ENCODE results near the gene SRPRA. TPM values are rescaled to one million over a fixed set of nuclear protein-coding genes. Genes with fewer than 3 reads are reported as not detected.

Gene SRPRA
- total RNA-seq, 1 experiment from 2014 or later = 64.3 TPM

DNA sequence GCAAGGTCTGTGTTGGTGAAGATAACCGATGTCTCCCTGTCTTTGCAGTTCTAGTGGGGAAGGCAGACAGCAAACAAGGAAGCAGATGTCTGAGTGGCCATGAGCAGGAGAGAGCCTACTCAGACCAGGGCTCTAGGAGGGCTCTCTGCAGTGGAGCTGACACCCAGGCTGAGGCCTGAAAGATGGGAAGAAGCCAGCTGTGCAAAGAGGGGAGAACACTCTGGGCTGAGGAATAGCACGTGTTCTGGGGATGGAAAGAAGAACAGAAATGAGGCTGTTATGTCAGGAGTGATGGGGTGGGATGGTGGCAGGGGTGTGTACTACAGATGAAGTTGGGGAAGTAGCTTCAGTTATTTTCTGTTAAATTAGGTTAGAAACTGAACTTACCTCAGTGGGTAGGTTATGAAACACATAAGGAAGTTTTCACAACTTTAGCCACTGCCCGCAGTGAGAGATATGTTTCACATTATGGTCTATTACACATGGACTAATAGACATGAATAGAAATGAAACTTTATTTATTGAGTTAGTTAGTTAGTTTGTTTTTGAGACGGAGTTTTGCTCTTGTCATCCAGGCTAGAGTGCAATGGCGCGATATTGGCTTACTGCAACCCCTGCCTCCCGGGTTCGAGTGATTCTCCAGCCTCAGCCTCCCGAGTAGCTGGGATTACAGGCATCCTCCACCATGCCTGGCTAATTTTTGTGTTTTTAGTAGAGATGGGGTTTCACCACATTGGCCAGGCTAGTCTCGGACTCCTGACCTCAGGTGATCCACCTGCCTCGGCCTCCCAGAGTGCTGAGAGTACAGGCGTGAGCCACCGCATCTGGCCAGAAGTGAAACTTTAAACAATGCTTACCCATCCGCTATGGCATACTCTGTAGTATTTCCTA is 43.0 kb upstream of the SRPRA start:
- Histone ChIP-seq H2BK12ac (ENCODE audit: insufficient read length, low read depth, low read length) (no peak overlapping the region), H2BK15ac (ENCODE audit: low read depth, low read length) (no peak overlapping the region), H4K91ac (ENCODE audit: insufficient read length, low read depth, low read length) (no peak overlapping the region), H3K23ac (ENCODE audit: insufficient read length, low read depth, low read length) (no peak overlapping the region), H3K27ac (ENCODE audit: insufficient read length, low read depth, low read length) (no peak overlapping the region), H3K23me2 (ENCODE audit: insufficient read length, low read depth, low read length, poor library complexity, severe bottlenecking) (no peaks in the 10 kb centered on the region), H3K14ac (ENCODE audit: insufficient read depth, low read length) (no peak overlapping the region), H3K4me2 (ENCODE audit: insufficient read depth, insufficient read length, low read length) (no peak overlapping the region), H2BK20ac (ENCODE audit: low read depth, low read length, poor library complexity, severe bottlenecking) (no peak overlapping the region), H3K4me1 (ENCODE audit: insufficient read depth, low read length) (no peaks in the 10 kb centered on the region), H3K56ac (ENCODE audit: insufficient read length, low read depth, low read length) (no peak overlapping the region), H2AK5ac (ENCODE audit: insufficient read length, low read length) (no peak overlapping the region), H3K4ac (ENCODE audit: low read depth, low read length) (no peak overlapping the region), H4K5ac (ENCODE audit: insufficient read length, low read depth, low read length) (no peak overlapping the region), H3K79me2 (ENCODE audit: insufficient read depth, low read length) (no peaks in the 10 kb centered on the region), H4K20me1 (ENCODE audit: control insufficient read depth, insufficient read depth, insufficient read length) (no peaks in the 10 kb centered on the region), H3K9me3 (ENCODE audit: control insufficient read depth, low read depth, low read length) (no peaks in the 10 kb centered on the region), H3T11ph (ENCODE audit: low read length) (no peak overlapping the region), H3K9ac (ENCODE audit: extremely low read depth, insufficient read length, low read length) (no peak overlapping the region), H3K27me3 (ENCODE audit: insufficient read depth, low read length) (no peaks in the 10 kb centered on the region), H3K79me1 (ENCODE audit: insufficient read depth, low read depth, low read length, poor library complexity, severe bottlenecking) (no peaks in the 10 kb centered on the region), H2BK5ac (ENCODE audit: insufficient read length, low read length) (no peak overlapping the region), H2BK120ac (ENCODE audit: low read depth, low read length, poor library complexity, severe bottlenecking) (no peak overlapping the region), H3K18ac (ENCODE audit: insufficient read length, low read depth, low read length) (no peak overlapping the region), H2AFZ (ENCODE audit: low read length) (no peak overlapping the region), H4K8ac (replicated peaks; ENCODE audit: insufficient read length, low read depth, low read length) (no peak overlapping the region)
- no peak for DNase-seq
- Mint-ChIP-seq H3K36me3 (ENCODE audit: insufficient read depth in 1 of 3, low read depth in 3 of 3) (peaks cover 16 to 47% (median 37%) of the 10 kb centered on the region in 3 experiments; a peak in 6 of 7 replicates), H3K4me1 (peaks cover 0 to 2% of the 10 kb centered on the region in 2 experiments; a peak in 1 of 4 replicates), H3K9me3 (no peaks in the 10 kb centered on the region), H3K4me3 (no peak overlapping the region; a peak in 2 of 5 replicates), H3K27me3 (ENCODE audit: low read depth) (no peaks in the 10 kb centered on the region; the same call in 1 of the 2 replicates), H3K27ac (no peak overlapping the region; a peak in 1 of 7 replicates)
- TF ChIP-seq, protein P1, sequence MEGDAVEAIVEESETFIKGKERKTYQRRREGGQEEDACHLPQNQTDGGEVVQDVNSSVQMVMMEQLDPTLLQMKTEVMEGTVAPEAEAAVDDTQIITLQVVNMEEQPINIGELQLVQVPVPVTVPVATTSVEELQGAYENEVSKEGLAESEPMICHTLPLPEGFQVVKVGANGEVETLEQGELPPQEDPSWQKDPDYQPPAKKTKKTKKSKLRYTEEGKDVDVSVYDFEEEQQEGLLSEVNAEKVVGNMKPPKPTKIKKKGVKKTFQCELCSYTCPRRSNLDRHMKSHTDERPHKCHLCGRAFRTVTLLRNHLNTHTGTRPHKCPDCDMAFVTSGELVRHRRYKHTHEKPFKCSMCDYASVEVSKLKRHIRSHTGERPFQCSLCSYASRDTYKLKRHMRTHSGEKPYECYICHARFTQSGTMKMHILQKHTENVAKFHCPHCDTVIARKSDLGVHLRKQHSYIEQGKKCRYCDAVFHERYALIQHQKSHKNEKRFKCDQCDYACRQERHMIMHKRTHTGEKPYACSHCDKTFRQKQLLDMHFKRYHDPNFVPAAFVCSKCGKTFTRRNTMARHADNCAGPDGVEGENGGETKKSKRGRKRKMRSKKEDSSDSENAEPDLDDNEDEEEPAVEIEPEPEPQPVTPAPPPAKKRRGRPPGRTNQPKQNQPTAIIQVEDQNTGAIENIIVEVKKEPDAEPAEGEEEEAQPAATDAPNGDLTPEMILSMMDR (conservative IDR thresholded peaks at IDR 0.05) = no peak
- WGBS (ENCODE audit: extremely low coverage, insufficient read length, low lambda C conversion rate) = no CpG with 5 or more reads among the region's 14 CpGs
